H1 (cell line): Measurements from ENCODE around the gene TIGD6. TPM values are rescaled to one million over a fixed set of nuclear protein-coding genes. Genes with fewer than 3 reads are reported as not detected.

Source experiments
- CTCF ChIA-PET: fragments of 300-600 bp; sonication (Branson Sonifier 250); formaldehyde crosslinking; loops from one replicate; lab custom pipeline; 2021; ENCODE audit not compliant: partially characterized antibody; lab: Charles Lee
- POLR2A ChIA-PET: fragments of 300-600 bp; sonication (Branson Sonifier 250); formaldehyde crosslinking; loops from one replicate; lab custom pipeline; 2021; ENCODE audit warnings: inconsistent platforms; ENCODE audit not compliant: partially characterized antibody; lab: Charles Lee
- DNase-seq, 2 experiments: peaks; one replicate each; pipeline versions ENCODE4 v3.0.0 to v3.0.0-alpha.2; 2010 to 2022; ENCODE audit warnings: low spot score in 2 of 2, low read depth in 1 of 2, mixed read lengths in 1 of 2
- FAIRE-seq: peaks from 2 replicates; lab custom pipeline; 2011; peaks lifted over from hg19 to GRCh38; lab: Jason Lieb, UNC
- H2AFZ ChIP-seq: 2 replicates; pipeline ENCODE4 v1.8.1; 2012; ENCODE audit warnings: low read length, inconsistent platforms
- H2AK5ac ChIP-seq: 2 replicates; pipeline ENCODE4 v1.6.1; 2013; ENCODE audit warnings: low read depth, low read length
- H2BK120ac ChIP-seq: replicated peaks from 2 replicates; pipeline ENCODE3; 2013; ENCODE audit warnings: low read depth, low read length, inconsistent platforms
- H2BK12ac ChIP-seq: 2 replicates; pipeline ENCODE4 v1.6.1; 2013; ENCODE audit warnings: low read depth, low read length
- H2BK15ac ChIP-seq: 2 replicates; pipeline ENCODE4 v1.6.1; 2013; ENCODE audit warnings: low read length
- H2BK20ac ChIP-seq: 2 replicates; pipeline ENCODE4 v1.6.1; 2013; ENCODE audit warnings: low read length
- H2BK5ac ChIP-seq: 2 replicates; pipeline ENCODE4 v1.6.1; 2013; ENCODE audit warnings: low read depth, low read length
- H3K14ac ChIP-seq: 2 replicates; pipeline ENCODE4 v1.6.1; 2013; ENCODE audit warnings: inconsistent platforms; ENCODE audit not compliant: insufficient read length
- H3K18ac ChIP-seq: 2 replicates; pipeline ENCODE4 v1.6.1; 2013; ENCODE audit warnings: low read length; ENCODE audit errors: extremely low read depth
- H3K23ac ChIP-seq: 2 replicates; pipeline ENCODE4 v1.6.1; 2013; ENCODE audit warnings: inconsistent platforms; ENCODE audit not compliant: insufficient read length
- H3K23me2 ChIP-seq: 2 replicates; pipeline ENCODE4 v1.6.1; 2013; ENCODE audit warnings: low read depth, low read length
- H3K27ac ChIP-seq: 2 replicates; pipeline ENCODE4 v1.6.1; 2011; ENCODE audit warnings: low read depth, low read length, inconsistent platforms
- H3K27me3 ChIP-seq, 4 experiments: replicated peaks in 1 of 4; 1 replicate in 1 of 4; 2 replicates in 3 of 4; pipeline versions ENCODE4 v1.6.1 to v1.8.1; 2011 to 2013; ENCODE audit warnings: low read length in 3 of 4, mild to moderate bottlenecking in 3 of 4, inconsistent platforms in 2 of 4, mixed read lengths in 2 of 4, moderate library complexity in 1 of 4; ENCODE audit not compliant: control insufficient read depth in 3 of 4, insufficient read depth in 3 of 4; ENCODE audit errors: extremely low read depth in 1 of 4
- H3K36me3 ChIP-seq, 4 experiments: 2 replicates each; pipeline versions ENCODE4 v1.6.1 to v1.8.1; 2011 to 2013; ENCODE audit warnings: mild to moderate bottlenecking in 4 of 4, low read length in 3 of 4, moderate library complexity in 2 of 4, control low read depth in 1 of 4, inconsistent platforms in 1 of 4; ENCODE audit not compliant: insufficient read depth in 4 of 4, control insufficient read depth in 2 of 4
- H3K4ac ChIP-seq: replicated peaks from 2 replicates; pipeline ENCODE3; 2013; ENCODE audit warnings: low read length, low read depth, mixed read lengths, inconsistent platforms; ENCODE audit not compliant: insufficient read length
- H3K4me1 ChIP-seq, 4 experiments: replicated peaks in 1 of 4; 1 replicate in 1 of 4; 2 replicates in 3 of 4; pipeline versions ENCODE4 v1.6.1 to v1.8.1; 2011 to 2013; ENCODE audit warnings: low read length in 3 of 4, inconsistent platforms in 2 of 4, mixed read lengths in 1 of 4; ENCODE audit not compliant: insufficient read depth in 4 of 4, control insufficient read depth in 3 of 4
- H3K4me2 ChIP-seq, 2 experiments: 2 replicates each; pipeline versions ENCODE4 v1.6.1 to v1.8.1; 2011 to 2013; ENCODE audit warnings: low read depth in 2 of 2, low read length in 2 of 2, control low read depth in 1 of 2, inconsistent platforms in 1 of 2, mild to moderate bottlenecking in 1 of 2; ENCODE audit not compliant: insufficient read depth in 1 of 2
- H3K4me3 ChIP-seq, 4 experiments: fragments of 200-600, 300-600 bp in 1 of 4; sonication (generic), shearing (Covaris generic), sonication (Bioruptor Twin) in 1 of 4; 2 replicates each; pipeline versions ENCODE4 v1.5.1 to v1.8.1; 2011 to 2016; ENCODE audit warnings: low read length in 4 of 4, low read depth in 3 of 4, control low read depth in 2 of 4, inconsistent platforms in 2 of 4, mild to moderate bottlenecking in 2 of 4, mixed read lengths in 1 of 4, moderate library complexity in 1 of 4; ENCODE audit not compliant: insufficient read depth in 2 of 4; ENCODE audit errors: extremely low read depth in 1 of 4
- H3K56ac ChIP-seq: replicated peaks from 2 replicates; pipeline ENCODE3; 2013; ENCODE audit warnings: low read depth, mild to moderate bottlenecking, mixed read lengths, low read length, inconsistent platforms; ENCODE audit not compliant: insufficient read length
- H3K79me1 ChIP-seq: 2 replicates; pipeline ENCODE4 v1.6.1; 2013; ENCODE audit warnings: low read depth, low read length, control low read depth
- H3K79me2 ChIP-seq, 2 experiments: 2 replicates each; pipeline versions ENCODE4 v1.6.1 to v1.8.1; 2012 to 2013; ENCODE audit warnings: low read length in 2 of 2, mild to moderate bottlenecking in 2 of 2, inconsistent platforms in 1 of 2; ENCODE audit not compliant: insufficient read depth in 2 of 2, control insufficient read depth in 1 of 2
- H3K9ac ChIP-seq, 4 experiments: replicated peaks in 1 of 4; 1 replicate in 1 of 4; 2 replicates in 3 of 4; pipeline versions ENCODE4 v1.6.1 to v1.8.1; 2011 to 2013; ENCODE audit warnings: low read depth in 3 of 4, low read length in 3 of 4, control low read depth in 2 of 4, mild to moderate bottlenecking in 2 of 4, moderate library complexity in 2 of 4, inconsistent platforms in 1 of 4; ENCODE audit errors: extremely low read depth in 1 of 4
- H3K9me3 ChIP-seq, 2 experiments: 2 replicates each; pipeline versions ENCODE4 v1.6.1 to v1.8.1; 2012 to 2013; ENCODE audit warnings: mild to moderate bottlenecking in 2 of 2, moderate library complexity in 2 of 2, control low read depth in 1 of 2, inconsistent platforms in 1 of 2, low read depth in 1 of 2, low read length in 1 of 2, mixed read lengths in 1 of 2; ENCODE audit not compliant: insufficient read depth in 2 of 2
- H4K20me1 ChIP-seq, 2 experiments: replicated peaks in 1 of 2; 2 replicates each; pipeline versions ENCODE3 to v1.8.1; 2011 to 2013; ENCODE audit warnings: inconsistent platforms in 2 of 2, low read length in 2 of 2, mild to moderate bottlenecking in 1 of 2; ENCODE audit not compliant: insufficient read depth in 2 of 2, control insufficient read depth in 1 of 2
- H4K5ac ChIP-seq: 2 replicates; pipeline ENCODE4 v1.6.1; 2013; ENCODE audit warnings: low read length, low read depth, mixed read lengths, inconsistent platforms; ENCODE audit not compliant: insufficient read length
- H4K8ac ChIP-seq: 2 replicates; pipeline ENCODE4 v1.8.0; 2013; ENCODE audit warnings: mild to moderate bottlenecking, moderate library complexity, low read length, inconsistent platforms; ENCODE audit not compliant: insufficient read depth; ENCODE audit errors: extremely low read depth
- H4K91ac ChIP-seq: replicated peaks from 2 replicates; pipeline ENCODE3; 2013; ENCODE audit warnings: low read length, mixed read lengths, inconsistent platforms; ENCODE audit not compliant: insufficient read length
- CEBPB ChIP-seq: IDR thresholded peaks from 2 replicates; pipeline ENCODE4 v1.6.1; 2012; ENCODE audit warnings: low read depth, low read length
- CREB1 ChIP-seq: IDR thresholded peaks from 2 replicates; pipeline ENCODE4 v1.6.1; 2012; ENCODE audit warnings: inconsistent platforms
- EGR1 ChIP-seq: IDR thresholded peaks from 2 replicates; pipeline ENCODE4 v1.6.1; 2011; ENCODE audit warnings: low read depth, low read length, borderline replicate concordance
- EP300 ChIP-seq, 2 experiments: IDR thresholded peaks; 1 replicate in 1 of 2; 2 replicates in 1 of 2; pipeline ENCODE4 v1.6.1; 2011 to 2012; ENCODE audit warnings: low read depth in 2 of 2, low read length in 2 of 2, mild to moderate bottlenecking in 2 of 2, borderline replicate concordance in 1 of 2, inconsistent platforms in 1 of 2, moderate library complexity in 1 of 2
- FOSL1 ChIP-seq: IDR thresholded peaks from 2 replicates; pipeline ENCODE4 v1.6.1; 2011; ENCODE audit warnings: mild to moderate bottlenecking, low read depth, low read length, moderate library complexity; ENCODE audit not compliant: insufficient read depth
- JUN ChIP-seq: IDR thresholded peaks from 2 replicates; pipeline ENCODE4 v1.6.1; 2011; ENCODE audit warnings: low read depth, mild to moderate bottlenecking, improper control_type of control experiment, low read length
- POLR2A ChIP-seq, 2 experiments: IDR thresholded peaks; 1 replicate in 1 of 2; 2 replicates in 1 of 2; pipeline ENCODE4 v1.6.1; 2011; ENCODE audit warnings: low read depth in 2 of 2, low read length in 2 of 2, mild to moderate bottlenecking in 2 of 2; ENCODE audit errors: control extremely low read depth in 1 of 2
- RNF2 ChIP-seq: fragments of 200-900, 300-1000 bp; sonication (generic); IDR thresholded peaks from 2 replicates; pipeline ENCODE4 v1.7.1; 2016; ENCODE audit warnings: borderline replicate concordance, low read depth, mild to moderate bottlenecking, antibody characterized with exemption, low read length; ENCODE audit not compliant: poor library complexity, severe bottlenecking; ENCODE audit errors: missing control alignments
- USF2 ChIP-seq: IDR thresholded peaks from 2 replicates; pipeline ENCODE4 v1.6.1; 2011; ENCODE audit warnings: low read length, improper control_type of control experiment
- ZNF274 ChIP-seq: IDR thresholded peaks from 2 replicates; pipeline ENCODE4 v1.7.0; 2012; ENCODE audit warnings: low read length, borderline replicate concordance; ENCODE audit errors: extremely low read depth
- WGBS, 2 experiments: shearing (Covaris generic) in 1 of 2; methylation state at CpG; one replicate each; pipeline versions ENCODE4 v1.1.6 to v1.1.7; 2013 to 2015; ENCODE audit warnings: low lambda C conversion rate in 2 of 2, mixed read lengths in 2 of 2, inconsistent platforms in 1 of 2, low coverage in 1 of 2, missing lambda C conversion rate in 1 of 2; ENCODE audit not compliant: insufficient replicate concordance in 2 of 2, insufficient coverage in 1 of 2, insufficient read length in 1 of 2; ENCODE audit errors: extremely low coverage in 1 of 2, missing lambda C conversion rate in 1 of 2; 5-methylcytosine and 5-hydroxymethylcytosine counted together
- polyA plus RNA-seq, 7 experiments: library from polyadenylated mRNA; depleted of rRNA in 3 of 7; stranded (reverse) in 5 of 7; unstranded in 2 of 7; fragments of >200 nt in 5 of 7; fragments of 200-250 nt in 2 of 7; gene quantifications; 1 replicate in 5 of 7; 2 replicates in 1 of 7; 4 replicates in 1 of 7; pipeline versions ENCODE4 v1.2.1 to v1.2.3, GENCODE V29; 2011 to 2013; ENCODE audit warnings: missing spikeins in 2 of 7, mixed read lengths in 2 of 7
- total RNA-seq: library from RNA; stranded (reverse); fragmentation: NEBNext Ultra II Directional; extraction: Animal tissue kit (Norgen Biotek cat#: 25700); gene quantifications from 2 replicates; pipeline ENCODE4 v1.2.1, GENCODE V29; 2021
- TF ChIP-seq, protein P1 (sequence below): IDR thresholded peaks from 2 replicates; pipeline ENCODE4 v1.6.1; 2012; ENCODE audit warnings: inconsistent platforms

Gene TIGD6
- total and polyA plus RNA-seq, 2 of the 8 experiments (the other 6 are each of a cell fraction or from before 2014, with no cell fraction given), result 1.3 to 2.4 TPM

DNA sequence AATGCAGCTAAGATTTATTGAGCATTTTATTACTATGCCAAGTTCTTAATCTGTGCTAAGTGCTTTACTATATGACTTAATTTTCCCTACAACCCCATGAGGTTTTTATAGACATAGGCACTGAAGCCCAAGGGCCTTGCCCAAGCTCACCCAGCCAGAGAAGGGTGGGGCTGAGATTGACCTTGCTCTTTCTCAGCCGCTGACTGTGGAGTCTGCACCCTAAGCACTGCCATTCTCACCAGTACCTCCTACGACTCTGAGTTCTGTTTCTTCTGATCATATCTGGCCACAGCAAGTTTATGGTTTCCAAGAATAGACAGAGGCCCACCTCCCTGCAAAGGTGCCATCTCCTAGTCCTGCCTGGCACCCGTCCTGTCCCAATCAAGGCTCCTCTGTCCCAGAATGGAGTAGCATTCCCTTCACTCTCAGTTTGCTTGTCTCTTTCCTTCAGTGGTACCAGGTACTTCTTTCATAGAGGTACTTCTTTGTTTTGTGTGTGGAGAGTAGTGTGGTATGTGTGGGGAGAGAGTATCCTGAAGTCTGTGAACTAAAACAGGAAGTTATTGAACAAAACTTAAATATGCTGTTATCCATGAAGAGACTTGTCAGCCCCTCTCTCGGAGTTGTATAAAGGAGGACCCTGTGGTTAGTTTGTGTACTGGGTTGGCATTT is 43.3 kb upstream of the TIGD6 start:
- no peak for DNase-seq
- no peak overlapping the region for H3K4ac ChIP-seq
- CTCF ChIA-PET, result interaction anchor here (0.7 to 2.3 kb wide), 7 partner anchors 7 to 132 kb away, joined by 3 to 8 read pairs (median 3); no protein-coding TSS in a partner anchor
- TF ChIP-seq POLR2A (IDR thresholded peaks at IDR 0.05; ENCODE audit: control extremely low read depth in 1 of 2, low read depth in 2 of 2, low read length in 2 of 2) (no peak), CEBPB (no peak), EP300 (IDR thresholded peaks at IDR 0.05; ENCODE audit: borderline replicate concordance in 1 of 2, low read depth in 2 of 2, low read length in 2 of 2) (no peak), USF2 (no peak), FOSL1 (no peak), RNF2 (no peak), JUN (no peak), ZNF274 (no peak), CREB1 (no peak), EGR1 (no peak)
- TF ChIP-seq, protein P1, sequence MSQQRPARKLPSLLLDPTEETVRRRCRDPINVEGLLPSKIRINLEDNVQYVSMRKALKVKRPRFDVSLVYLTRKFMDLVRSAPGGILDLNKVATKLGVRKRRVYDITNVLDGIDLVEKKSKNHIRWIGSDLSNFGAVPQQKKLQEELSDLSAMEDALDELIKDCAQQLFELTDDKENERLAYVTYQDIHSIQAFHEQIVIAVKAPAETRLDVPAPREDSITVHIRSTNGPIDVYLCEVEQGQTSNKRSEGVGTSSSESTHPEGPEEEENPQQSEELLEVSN, result no peak

More for the DNA sequence above, 43.3 kb upstream of the TIGD6 start:
- no peaks in the 10 kb centered on the region for H3K79me1 ChIP-seq
- POLR2A ChIA-PET, result interaction anchor here (1.2 kb wide), 1 partner anchor 367 kb away, joined by 3 read pairs; no protein-coding TSS in a partner anchor
- H3K56ac ChIP-seq, result no peak overlapping the region
- H3K9me3 ChIP-seq, result no peaks in the 10 kb centered on the region
- H4K8ac ChIP-seq, result no peak overlapping the region
- H3K18ac ChIP-seq, result no peak overlapping the region
- H2BK12ac ChIP-seq, result no peak overlapping the region
- H2AFZ ChIP-seq, result no peak overlapping the region
- H2BK5ac ChIP-seq, result no peak overlapping the region
- H3K79me2 ChIP-seq, result no peaks in the 10 kb centered on the region
- H2BK20ac ChIP-seq, result no peak overlapping the region
- no peak overlapping the region for H2AK5ac ChIP-seq
- H3K4me2 ChIP-seq, result no peak overlapping the region
- no peak overlapping the region for H3K4me3 ChIP-seq
- peaks cover 0 to 5% of the 10 kb centered on the region in 2 experiments for H4K20me1 ChIP-seq
- no peak overlapping the region for H4K91ac ChIP-seq
- no peak overlapping the region for H2BK120ac ChIP-seq
- WGBS, 2 experiments, result 81% methylated on average over 4 of the region's 4 CpGs; no CpG with 5 or more reads in 1 of the 2 experiments
- H3K9ac ChIP-seq, result no peak overlapping the region
- H3K27me3 ChIP-seq, result no peaks in the 10 kb centered on the region
- no peak overlapping the region for H4K5ac ChIP-seq
- H3K14ac ChIP-seq, result no peak overlapping the region
- H3K36me3 ChIP-seq, result peaks cover 23 to 71% (median 53%) of the 10 kb centered on the region in 4 experiments
- H3K27ac ChIP-seq, result no peak overlapping the region
- no peak for FAIRE-seq
- no peak overlapping the region for H2BK15ac ChIP-seq
- no peaks in the 10 kb centered on the region for H3K4me1 ChIP-seq
- H3K23ac ChIP-seq, result no peak overlapping the region
- no peaks in the 10 kb centered on the region for H3K23me2 ChIP-seq
